Adipocyte (in vitro differentiated cells): ENCODE results near the gene DNAH1.

Experiments used
- DNase-seq: peaks from one replicate; pipeline ENCODE4 v3.0.0-alpha.2; 2015; ENCODE audit warnings: low read depth
- H3K27me3 ChIP-seq: replicated peaks from 2 replicates; pipeline ENCODE4 v1.7.0; 2013; ENCODE audit warnings: mild to moderate bottlenecking, low read length, moderate library complexity; ENCODE audit not compliant: control insufficient read depth, insufficient read depth
- H3K36me3 ChIP-seq: 2 replicates; pipeline ENCODE4 v1.7.0; 2013; ENCODE audit warnings: low read length, mild to moderate bottlenecking, moderate library complexity; ENCODE audit not compliant: control insufficient read depth, insufficient read depth, severe bottlenecking
- H3K4me1 ChIP-seq: 2 replicates; pipeline ENCODE4 v1.7.0; 2013; ENCODE audit warnings: mild to moderate bottlenecking, low read length, moderate library complexity; ENCODE audit not compliant: control insufficient read depth, insufficient read depth
- H3K4me3 ChIP-seq: 2 replicates; pipeline ENCODE4 v1.7.0; 2013; ENCODE audit warnings: mild to moderate bottlenecking, low read length, moderate library complexity
- H3K9ac ChIP-seq: 2 replicates; pipeline ENCODE4 v1.7.0; 2013; ENCODE audit warnings: mild to moderate bottlenecking, low read length, moderate library complexity
- H3K9me3 ChIP-seq: 2 replicates; pipeline ENCODE4 v1.7.0; 2013; ENCODE audit warnings: mild to moderate bottlenecking, low read length, moderate library complexity; ENCODE audit not compliant: control insufficient read depth

DNAH1 gene

GRCh38 chr3:52353291-52353855, 37.3 kb downstream of the DNAH1 start:
- Histone ChIP-seq H3K36me3 (peaks cover 16% of the 10 kb centered on the region), H3K4me1 (no peaks in the 10 kb centered on the region), H3K9me3 (no peaks in the 10 kb centered on the region), H3K9ac (no peak overlapping the region), H3K27me3 (no peaks in the 10 kb centered on the region), H3K4me3 (no peak overlapping the region)
- no peak for DNase-seq

GRCh38 chr3:52354676-52355075, 38.6 kb downstream of the DNAH1 start:
- no peak overlapping the region for H3K4me3 ChIP-seq
- H3K9me3 ChIP-seq = no peaks in the 10 kb centered on the region
- H3K4me1 ChIP-seq = no peaks in the 10 kb centered on the region
- H3K9ac ChIP-seq = no peak overlapping the region
- no peak for DNase-seq
- no peaks in the 10 kb centered on the region for H3K27me3 ChIP-seq
- H3K36me3 ChIP-seq = peaks cover 16% of the 10 kb centered on the region

GRCh38 chr3:52355526-52355925, 39.4 kb downstream of the DNAH1 start:
- Histone ChIP-seq H3K27me3 (no peaks in the 10 kb centered on the region), H3K9me3 (no peaks in the 10 kb centered on the region), H3K4me1 (no peaks in the 10 kb centered on the region), H3K4me3 (no peak overlapping the region), H3K36me3 (peaks cover 23% of the 10 kb centered on the region), H3K9ac (no peak overlapping the region)
- DNase-seq = no peak

GRCh38 chr3:52356126-52356525, 40.0 kb downstream of the DNAH1 start:
- Histone ChIP-seq H3K4me3 (no peak overlapping the region), H3K9me3 (no peaks in the 10 kb centered on the region), H3K9ac (no peak overlapping the region), H3K36me3 (peaks cover 23% of the 10 kb centered on the region), H3K27me3 (no peaks in the 10 kb centered on the region), H3K4me1 (no peaks in the 10 kb centered on the region)
- no peak for DNase-seq

GRCh38 chr3:52357151-52358080, 41.3 kb downstream of the DNAH1 start:
- no peaks in the 10 kb centered on the region for H3K4me1 ChIP-seq
- DNase-seq = no peak
- no peak overlapping the region for H3K9ac ChIP-seq
- no peaks in the 10 kb centered on the region for H3K9me3 ChIP-seq
- no peaks in the 10 kb centered on the region for H3K27me3 ChIP-seq
- no peak overlapping the region for H3K4me3 ChIP-seq
- peaks cover 23% of the 10 kb centered on the region for H3K36me3 ChIP-seq

- Histone ChIP-seq H3K27me3 (no peaks in the 10 kb centered on the region), H3K4me3 (no peak overlapping the region), H3K9ac (no peak overlapping the region), H3K36me3 (peaks cover 26% of the 10 kb centered on the region), H3K4me1 (no peaks in the 10 kb centered on the region), H3K9me3 (no peaks in the 10 kb centered on the region)
- no peak for DNase-seq
These were observed 42.3 kb downstream of the DNAH1 start for GRCh38 chr3:52358362-52358940.

- Histone ChIP-seq H3K4me1 (no peaks in the 10 kb centered on the region), H3K4me3 (no peak overlapping the region), H3K27me3 (no peaks in the 10 kb centered on the region), H3K36me3 (peaks cover 22% of the 10 kb centered on the region), H3K9ac (no peak overlapping the region), H3K9me3 (no peaks in the 10 kb centered on the region)
- DNase-seq = no peak
These were observed 43.2 kb downstream of the DNAH1 start for GRCh38 chr3:52359116-52359855.

GRCh38 chr3:52361011-52361410, 44.9 kb downstream of the DNAH1 start:
- H3K36me3 ChIP-seq = peaks cover 28% of the 10 kb centered on the region
- DNase-seq = no peak
- H3K9me3 ChIP-seq = no peaks in the 10 kb centered on the region
- H3K27me3 ChIP-seq = no peaks in the 10 kb centered on the region
- H3K4me3 ChIP-seq = no peak overlapping the region
- H3K9ac ChIP-seq = no peak overlapping the region
- no peaks in the 10 kb centered on the region for H3K4me1 ChIP-seq

- Histone ChIP-seq H3K4me1 (no peaks in the 10 kb centered on the region), H3K4me3 (no peak overlapping the region)
- DNase-seq = no peak
These were observed 45.3 kb downstream of the DNAH1 start for GRCh38 chr3:52361454-52361853.

GRCh38 chr3:52361898-52362297, 45.8 kb downstream of the DNAH1 start:
- H3K9ac ChIP-seq = no peak overlapping the region
- H3K36me3 ChIP-seq = peaks cover 29% of the 10 kb centered on the region
- H3K4me1 ChIP-seq = no peaks in the 10 kb centered on the region
- no peaks in the 10 kb centered on the region for H3K27me3 ChIP-seq
- H3K9me3 ChIP-seq = no peaks in the 10 kb centered on the region
- DNase-seq = no peak
- H3K4me3 ChIP-seq = no peak overlapping the region

More at GRCh38 chr3:52361454-52361853, 45.3 kb downstream of the DNAH1 start:
- Histone ChIP-seq H3K27me3 (no peaks in the 10 kb centered on the region), H3K36me3 (peaks cover 29% of the 10 kb centered on the region), H3K9me3 (no peaks in the 10 kb centered on the region), H3K9ac (no peak overlapping the region)
